HG02970 (cell line): ENCODE data around the gene TNS3.
"Not testable (repeated sequence)": the region's sequence is repeated elsewhere in the genome, so short reads cannot be mapped to it uniquely, and the experiment has no call there.

ENCODE experiments used
- ATAC-seq: cut with Tn5 transposase; IDR thresholded peaks from one replicate; pipeline ENCODE4 v1.9.1; 2021; ENCODE audit warnings: mild to moderate bottlenecking, moderate library complexity, moderate number of reproducible peaks; ENCODE audit not compliant: unreplicated experiment, low FRiP score

The TNS3 gene

GRCh38 chr7:47280114-47280513, 301.8 kb downstream of the TNS3 start:
- no peak for ATAC-seq

DNA sequence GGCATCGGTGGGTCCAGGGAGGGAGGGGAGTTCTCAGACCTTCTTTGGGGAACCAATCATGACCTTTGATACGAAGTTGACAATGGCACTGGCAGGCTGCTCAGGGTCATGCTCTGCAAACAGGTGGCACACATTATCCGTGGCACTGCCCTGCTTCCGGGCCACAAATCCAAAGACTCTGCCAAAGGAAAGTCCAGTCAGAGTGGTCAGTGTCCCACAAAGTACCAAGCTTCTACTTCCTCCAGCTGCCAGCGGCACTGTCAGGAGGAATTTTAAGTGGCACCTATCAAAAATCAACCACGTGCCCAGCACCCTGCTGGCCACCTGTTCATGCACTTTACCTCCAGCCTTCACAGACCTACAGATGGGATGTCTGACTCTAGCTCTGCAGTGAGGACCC, 303.9 kb downstream of the TNS3 start:
- no peak for ATAC-seq

DNA sequence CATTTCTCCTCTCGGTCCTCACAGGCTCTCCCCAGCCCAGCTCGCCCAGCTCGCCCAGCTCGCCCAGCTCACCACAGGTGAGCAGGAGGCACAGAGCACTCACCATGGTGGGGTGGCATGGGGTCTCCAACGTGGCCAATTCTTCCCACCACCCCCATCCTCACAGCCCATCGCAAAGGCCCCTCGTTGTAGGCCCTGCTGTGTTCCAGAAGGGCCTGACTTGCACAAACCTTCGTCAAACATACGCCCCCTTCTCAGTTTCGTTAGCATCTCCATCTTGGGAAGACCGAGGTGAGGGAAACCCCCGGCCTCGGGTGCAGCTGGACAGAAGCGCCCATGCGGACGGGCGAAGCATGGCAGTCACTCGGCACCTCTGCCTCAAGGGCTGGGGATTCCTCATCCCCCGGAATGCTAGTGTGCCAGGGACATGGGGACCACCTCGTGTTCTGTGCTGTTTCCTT, 304.6 kb downstream of the TNS3 start:
- ATAC-seq = no peak

- ATAC-seq = no peak
Observed at GRCh38 chr7:47273974-47274766, 307.7 kb downstream of the TNS3 start.

- ATAC-seq = no peak
Observed at GRCh38 chr7:47273088-47273487, 308.8 kb downstream of the TNS3 start.

DNA sequence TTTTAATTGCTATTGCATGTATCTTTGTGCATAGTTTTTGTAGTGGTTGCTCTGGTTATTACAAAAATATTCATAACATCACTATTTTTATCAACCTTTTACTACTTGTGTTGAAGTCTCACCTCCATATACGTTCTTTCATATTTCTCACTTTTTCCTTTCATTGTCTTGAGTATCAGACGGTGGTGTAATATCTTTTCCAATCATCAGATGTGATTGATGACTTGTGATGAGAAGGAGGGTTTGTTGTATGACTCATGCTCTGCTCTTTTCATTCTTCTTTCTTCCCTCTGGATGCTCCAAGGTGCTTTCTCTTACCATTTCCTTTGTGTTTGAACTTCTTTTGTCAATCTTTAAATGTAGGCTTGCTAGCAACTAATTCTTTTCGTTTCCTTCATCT, 310.2 kb downstream of the TNS3 start:
- ATAC-seq = no peak

- no peak for ATAC-seq
Observed at GRCh38 chr7:47268851-47269836, 312.8 kb downstream of the TNS3 start.

DNA sequence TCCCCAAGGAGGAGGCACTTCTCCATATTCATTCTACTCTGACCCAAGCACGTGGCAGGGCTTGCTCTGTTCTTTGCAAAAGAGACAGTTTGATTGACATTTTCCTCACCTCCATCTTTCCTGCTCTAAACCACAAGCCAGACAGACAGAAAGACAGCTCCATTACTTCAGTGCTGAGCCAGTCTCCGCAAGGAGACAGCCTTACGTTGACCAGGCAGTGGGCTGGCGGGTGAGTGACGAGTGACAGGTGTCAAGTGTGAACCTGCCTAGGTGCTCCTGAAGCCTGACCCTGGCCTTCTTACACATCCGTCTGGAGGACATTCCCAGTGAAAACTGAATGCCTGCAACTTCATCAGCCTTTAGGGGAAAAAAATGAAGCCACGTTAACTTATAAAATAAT, 314.6 kb downstream of the TNS3 start:
- no peak for ATAC-seq

DNA sequence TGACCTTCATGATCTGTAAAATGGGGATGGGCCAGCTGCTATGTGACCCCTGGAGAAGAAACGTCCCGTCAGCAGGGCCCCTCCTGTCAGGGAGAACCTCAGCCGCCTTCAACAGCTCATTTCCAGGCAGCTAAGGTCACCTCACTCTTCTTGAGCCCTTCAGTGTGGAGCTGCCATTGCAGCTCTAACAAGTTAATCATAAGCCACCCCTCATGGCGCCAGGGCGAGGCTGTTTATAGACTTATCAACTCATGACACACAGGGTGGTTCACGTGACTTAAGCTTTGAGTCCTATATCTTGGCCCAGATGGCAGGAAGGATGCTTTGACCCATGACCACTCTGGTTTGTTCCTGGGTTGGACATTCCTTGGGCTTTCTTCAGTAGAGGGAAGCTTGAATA, 315.1 kb downstream of the TNS3 start:
- ATAC-seq = no peak

DNA sequence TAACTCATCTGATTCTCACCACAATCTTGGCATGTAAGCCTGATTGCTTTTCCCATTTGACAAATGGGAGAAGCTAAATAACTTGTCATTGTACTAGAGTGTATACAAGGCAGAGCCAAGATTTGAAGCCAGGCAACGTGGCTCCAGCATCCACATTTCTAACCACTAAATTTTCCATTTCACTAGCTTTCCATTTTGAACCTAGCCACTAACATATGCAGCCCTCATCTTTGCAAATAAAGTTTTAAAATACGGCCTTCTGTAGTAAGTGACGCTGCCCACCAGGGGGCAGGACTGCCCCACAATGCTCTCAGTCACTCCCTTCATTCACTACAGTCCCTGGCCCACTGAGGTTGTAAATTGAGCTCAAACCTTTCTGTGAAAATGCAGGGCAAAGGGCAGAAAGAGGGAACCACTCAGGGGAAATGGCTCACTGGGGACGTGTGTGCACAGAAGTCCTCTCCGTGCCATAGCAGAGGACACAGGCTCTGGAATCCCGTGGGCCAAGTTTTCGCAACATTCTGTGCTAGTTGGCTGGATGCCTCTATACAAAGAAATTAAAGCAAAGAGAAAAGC, 315.7 kb downstream of the TNS3 start:
- no peak for ATAC-seq

GRCh38 chr7:47265621-47266020, 316.3 kb downstream of the TNS3 start:
- ATAC-seq = no peak

GRCh38 chr7:47264021-47264651, 317.8 kb downstream of the TNS3 start:
- ATAC-seq = no peak

DNA sequence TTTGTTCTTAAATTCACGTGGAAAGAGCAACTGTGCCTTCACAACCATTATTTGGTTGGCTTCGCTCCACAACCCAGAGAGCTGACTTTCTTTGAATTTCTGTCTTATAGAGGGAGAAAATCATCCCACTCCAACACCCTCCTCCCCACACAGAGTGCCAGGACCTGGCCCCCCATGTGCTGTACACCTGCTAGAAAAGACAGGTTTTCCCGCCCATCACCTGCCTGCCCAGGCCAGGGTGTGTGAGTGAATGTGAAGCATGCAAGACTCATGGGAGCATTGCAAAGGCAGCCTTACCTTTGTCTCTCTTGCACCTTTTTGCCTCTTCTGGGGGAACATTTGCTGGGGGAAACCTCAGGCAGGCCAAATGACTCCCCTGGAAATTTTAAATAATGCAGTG, 319.0 kb downstream of the TNS3 start:
- no peak for ATAC-seq

GRCh38 chr7:47262160-47262559, 319.8 kb downstream of the TNS3 start:
- not testable (repeated sequence) for ATAC-seq

- ATAC-seq = no peak
Observed at GRCh38 chr7:47260270-47260669, 321.6 kb downstream of the TNS3 start.

- ATAC-seq = no peak
Observed at GRCh38 chr7:47259682-47260081, 322.2 kb downstream of the TNS3 start.

GRCh38 chr7:47258798-47259197, 323.1 kb downstream of the TNS3 start:
- no peak for ATAC-seq

- no peak for ATAC-seq
Observed at GRCh38 chr7:47256016-47256415, 325.9 kb downstream of the TNS3 start.

DNA sequence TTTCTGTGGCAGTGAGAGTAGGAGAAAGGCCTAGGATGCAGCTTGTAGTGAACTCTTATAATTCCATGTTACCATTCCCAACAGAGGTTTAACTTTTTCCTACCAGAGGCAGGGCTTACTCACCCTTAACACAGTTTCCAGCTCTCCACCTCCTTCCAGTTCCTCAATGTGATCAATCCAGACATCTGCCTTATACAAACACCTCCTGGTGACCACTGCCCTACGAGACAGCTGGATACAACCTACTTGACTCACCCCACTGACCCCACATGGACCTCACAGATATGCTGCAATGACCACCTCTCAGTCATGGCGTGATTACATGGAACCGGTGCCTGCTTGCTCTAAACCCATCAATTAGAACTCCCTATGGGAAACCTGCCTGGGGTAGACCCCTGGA, 326.5 kb downstream of the TNS3 start:
- ATAC-seq = no peak

DNA sequence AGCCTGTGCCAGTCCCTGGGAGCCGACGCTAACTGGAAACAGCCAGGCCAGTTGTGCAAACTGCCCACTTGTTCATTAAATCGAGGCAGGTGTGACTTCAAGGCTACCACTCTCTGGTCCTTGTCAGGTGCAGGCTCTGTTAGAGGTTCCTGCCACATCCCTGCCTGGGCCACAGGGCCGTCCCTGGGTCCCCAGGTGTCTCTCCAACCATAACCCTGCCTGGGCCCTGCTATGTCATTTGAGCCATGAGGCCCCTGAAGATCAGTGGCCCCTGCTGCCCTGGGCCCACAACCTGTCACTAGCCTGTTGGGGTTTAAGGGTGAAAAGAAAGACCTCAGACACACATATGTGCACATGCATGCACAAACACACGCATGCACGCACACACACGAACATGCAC, 326.9 kb downstream of the TNS3 start:
- ATAC-seq = no peak
